IMR-90 (cell line): ENCODE measurements around the gene PARD3. TPM values are rescaled to one million over a fixed set of nuclear protein-coding genes. Genes with fewer than 3 reads are reported as not detected.

Source experiments
- ATAC-seq: fragments of 200-7000 bp; cut with Tn5 transposase; 2 replicates; pipeline ENCODE4 v1.9.1; 2020; ENCODE audit warnings: low read depth, mild to moderate bottlenecking, moderate library complexity
- BruUV-seq: library from RNA; stranded (reverse); fragments of 400-500 nt; replicated peaks from 2 replicates; lab custom pipeline; 2021; lab: Mats Ljungman, UMichigan
- CTCF ChIA-PET: fragments of 300-600 bp; formaldehyde crosslinking; extraction: SDS; loops from one replicate; lab custom pipeline; 2021; ENCODE audit warnings: antibody characterized with exemption; lab: Yijun Ruan, JAX
- POLR2A ChIA-PET: fragments of 300-600 bp; sonication (Branson Sonifier 250); formaldehyde crosslinking; loops from one replicate; lab custom pipeline; 2022; ENCODE audit warnings: antibody characterized with exemption; ENCODE audit not compliant: unreplicated experiment; lab: Charles Lee
- DNase-seq: peaks from one replicate; pipeline ENCODE4 v3.0.0; 2013
- H2AFZ ChIP-seq: replicated peaks from 2 replicates; pipeline ENCODE3; 2013; ENCODE audit warnings: low read length, mild to moderate bottlenecking; ENCODE audit not compliant: poor library complexity
- H2AK5ac ChIP-seq: 2 replicates; pipeline ENCODE4 v1.6.1; 2013; ENCODE audit warnings: low read depth, low read length, inconsistent platforms
- H2AK9ac ChIP-seq: replicated peaks from 2 replicates; pipeline ENCODE3; 2013; ENCODE audit warnings: mild to moderate bottlenecking, low read depth, low read length, moderate library complexity; ENCODE audit not compliant: poor library complexity
- H2BK120ac ChIP-seq: 2 replicates; pipeline ENCODE4 v1.6.1; 2013; ENCODE audit warnings: low read depth, low read length, inconsistent platforms
- H2BK15ac ChIP-seq: 3 replicates; pipeline ENCODE4 v1.6.1; 2013; ENCODE audit warnings: low read depth, low read length, inconsistent platforms
- H2BK20ac ChIP-seq: 2 replicates; pipeline ENCODE4 v1.6.1; 2013; ENCODE audit warnings: low read depth, mild to moderate bottlenecking, inconsistent platforms, low read length, moderate library complexity
- H2BK5ac ChIP-seq: 2 replicates; pipeline ENCODE4 v1.6.1; 2013; ENCODE audit warnings: mild to moderate bottlenecking, low read depth, low read length, inconsistent platforms; ENCODE audit not compliant: poor library complexity, severe bottlenecking
- H3K14ac ChIP-seq: replicated peaks from 2 replicates; pipeline ENCODE4 v1.6.1; 2013; ENCODE audit warnings: low read depth, low read length, inconsistent platforms
- H3K18ac ChIP-seq: 2 replicates; pipeline ENCODE4 v1.6.1; 2013; ENCODE audit warnings: low read depth, low read length, control low read depth
- H3K23ac ChIP-seq: 2 replicates; pipeline ENCODE4 v1.6.1; 2013; ENCODE audit warnings: low read depth, low read length, inconsistent platforms
- H3K27ac ChIP-seq: 2 replicates; pipeline ENCODE4 v1.5.1; 2013; ENCODE audit warnings: mild to moderate bottlenecking, control low read depth, low read length; ENCODE audit not compliant: insufficient read depth
- H3K27me3 ChIP-seq: 2 replicates; pipeline ENCODE4 v1.6.1; 2013; ENCODE audit warnings: low read length; ENCODE audit not compliant: control insufficient read depth, insufficient read depth
- H3K36me3 ChIP-seq: 2 replicates; pipeline ENCODE4 v1.6.1; 2013; ENCODE audit warnings: low read length, mixed read lengths; ENCODE audit not compliant: control insufficient read depth, insufficient read depth
- H3K4ac ChIP-seq: 2 replicates; pipeline ENCODE4 v1.6.1; 2013; ENCODE audit warnings: low read depth, low read length, inconsistent platforms
- H3K4me1 ChIP-seq: 2 replicates; pipeline ENCODE4 v1.6.1; 2013; ENCODE audit warnings: low read length, mixed read lengths; ENCODE audit not compliant: control insufficient read depth, insufficient read depth
- H3K4me2 ChIP-seq: 2 replicates; pipeline ENCODE4 v1.6.1; 2013; ENCODE audit warnings: low read depth, mild to moderate bottlenecking, control low read depth, low read length, moderate library complexity
- H3K4me3 ChIP-seq: 2 replicates; pipeline ENCODE4 v1.5.1; 2013; ENCODE audit warnings: low read depth, mild to moderate bottlenecking, control low read depth, low read length, moderate library complexity; ENCODE audit not compliant: insufficient read depth
- H3K56ac ChIP-seq: 2 replicates; pipeline ENCODE4 v1.6.1; 2013; ENCODE audit warnings: low read length, inconsistent platforms; ENCODE audit not compliant: insufficient read depth; ENCODE audit errors: extremely low read depth
- H3K79me1 ChIP-seq, 2 experiments: 2 replicates each; pipeline ENCODE4 v1.6.1; 2013; ENCODE audit warnings: low read length in 2 of 2, inconsistent platforms in 1 of 2, low read depth in 1 of 2
- H3K9ac ChIP-seq: 2 replicates; pipeline ENCODE4 v1.6.1; 2013; ENCODE audit warnings: low read depth, low read length, control low read depth
- H3K9me1 ChIP-seq: 2 replicates; pipeline ENCODE4 v1.6.1; 2013; ENCODE audit warnings: low read length, inconsistent platforms; ENCODE audit not compliant: insufficient read depth
- H3K9me3 ChIP-seq: 2 replicates; pipeline ENCODE4 v1.6.1; 2013; ENCODE audit warnings: low read length; ENCODE audit not compliant: control insufficient read depth, insufficient read depth
- H4K20me1 ChIP-seq: 2 replicates; pipeline ENCODE4 v1.6.1; 2013; ENCODE audit warnings: low read length, inconsistent platforms; ENCODE audit not compliant: insufficient read depth
- H4K5ac ChIP-seq: 2 replicates; pipeline ENCODE4 v1.6.1; 2013; ENCODE audit warnings: mild to moderate bottlenecking, low read depth, low read length, control low read depth
- H4K8ac ChIP-seq, 2 experiments: 2 replicates each; pipeline ENCODE4 v1.6.1; 2013; ENCODE audit warnings: low read depth in 2 of 2, low read length in 2 of 2, control low read depth in 1 of 2, inconsistent platforms in 1 of 2
- H4K91ac ChIP-seq: 2 replicates; pipeline ENCODE4 v1.6.1; 2013; ENCODE audit warnings: low read depth, low read length, inconsistent platforms; ENCODE audit not compliant: insufficient read depth
- ELK1 ChIP-seq: fragments of 150-350 bp; IDR thresholded peaks from 2 replicates; pipeline ENCODE4 v1.6.1; 2016; ENCODE audit warnings: low read depth, mild to moderate bottlenecking, low read length, moderate library complexity, borderline replicate concordance
- FOS ChIP-seq: fragments of 150-350 bp; IDR thresholded peaks from 2 replicates; pipeline ENCODE4 v1.6.1; 2016; ENCODE audit warnings: low read depth, low read length
- NFE2L2 ChIP-seq: fragments of 150-350 bp; IDR thresholded peaks from 2 replicates; pipeline ENCODE4 v1.6.1; 2016; ENCODE audit warnings: low read depth, mild to moderate bottlenecking, low read length
- WGBS, 2 experiments: methylation state at CpG; one replicate each; pipeline versions ENCODE4 v1.1.5 to v1.1.7; 2013; ENCODE audit warnings: missing lambda C conversion rate in 2 of 2; ENCODE audit not compliant: insufficient read length in 1 of 2; ENCODE audit errors: extremely low coverage in 2 of 2; 5-methylcytosine and 5-hydroxymethylcytosine counted together
- dilution Hi-C: fragments of 300-500 bp; cut with HindIII; formaldehyde crosslinking; loops from one replicate; pipeline ENCODE4 v1.14.3; 2018; ENCODE audit warnings: low sequenced_read_pairs; ENCODE audit not compliant: unreplicated experiment
- in situ Hi-C: fragments of 300-500 bp; cut with MboI; formaldehyde crosslinking; loops from 3 replicates; pipeline ENCODE4 v1.14.3; 2019; ENCODE audit warnings: low sequenced_read_pairs, inconsistent platforms, mixed read lengths
- intact Hi-C: fragments of 100-400 bp; cut with micrococcal nuclease; formaldehyde crosslinking; loops from 2 replicates; pipeline ENCODE4 v1.10.0; 2022
- polyA plus RNA-seq, 3 experiments: library from polyadenylated mRNA; depleted of rRNA; stranded (reverse); fragments of >200 nt; gene quantifications; 2 replicates each; pipeline ENCODE4 v1.2.3, GENCODE V29; 2012; ENCODE audit warnings: low replicate concordance in 1 of 3
- total RNA-seq: library from RNA; depleted of rRNA; stranded (reverse); fragments of >200 nt; gene quantifications from 2 replicates; pipeline ENCODE4 v1.2.3, GENCODE V29; 2012

Gene PARD3
- total and polyA plus RNA-seq, 2 of the 4 experiments (the other 2 are of a cell fraction), result 14.6 to 37.5 TPM

- CTCF ChIA-PET, result no interaction called here
- H3K14ac ChIP-seq, result no peak overlapping the region
- no peak overlapping the region for H2AFZ ChIP-seq
- no TSS peak for BruUV-seq
- no peak overlapping the region for H2BK5ac ChIP-seq
- H4K91ac ChIP-seq, result no peak overlapping the region
- no peak overlapping the region for H2AK9ac ChIP-seq
- H2BK120ac ChIP-seq, result no peak overlapping the region
- whole genome bisulfite sequencing, 2 experiments, result 100% methylated on average over 1 of the region's 3 CpGs; no CpG with 5 or more reads in 1 of the 2 experiments
- no peaks in the 10 kb centered on the region for H4K20me1 ChIP-seq
- POLR2A ChIA-PET, result no interaction called here
- H3K27me3 ChIP-seq, result no peaks in the 10 kb centered on the region
- no peak overlapping the region for H3K18ac ChIP-seq
- DNase-seq, result no peak
- no peak overlapping the region for H3K27ac ChIP-seq
- no peak for ATAC-seq
- dilution Hi-C loops (no loop called here), in situ Hi-C loops (no loop called here), intact Hi-C loops (no loop called here)
- H3K56ac ChIP-seq, result no peak overlapping the region
- no peaks in the 10 kb centered on the region for H3K9me1 ChIP-seq
- no peak overlapping the region for H3K4ac ChIP-seq
- TF ChIP-seq NFE2L2 (no peak), FOS (no peak), ELK1 (no peak)
- H3K9ac ChIP-seq, result no peak overlapping the region
- H2BK15ac ChIP-seq, result no peak overlapping the region
- H3K4me2 ChIP-seq, result no peak overlapping the region
- H3K79me1 ChIP-seq, result peaks cover 0 to 3% of the 10 kb centered on the region in 2 experiments; a peak in 2 of 4 replicates
- H3K23ac ChIP-seq, result no peak overlapping the region
- H2BK20ac ChIP-seq, result no peak overlapping the region
- no peak overlapping the region for H3K4me3 ChIP-seq
- H3K9me3 ChIP-seq, result no peaks in the 10 kb centered on the region
- H3K36me3 ChIP-seq, result no peaks in the 10 kb centered on the region
- H4K8ac ChIP-seq, result no peak overlapping the region
- H3K4me1 ChIP-seq, result no peaks in the 10 kb centered on the region
- no peak overlapping the region for H4K5ac ChIP-seq
- H2AK5ac ChIP-seq, result no peak overlapping the region
These were observed 353.0 kb downstream of the PARD3 start for GRCh38 chr10:34462056-34462455.
